Heart left ventricle (tissue), 16 donors: Measurements from ENCODE around the gene ZNF350. TPM values are rescaled to one million over a fixed set of nuclear protein-coding genes. Genes with fewer than 3 reads are reported as not detected.
"Not testable (repeated sequence)": the region's sequence is repeated elsewhere in the genome, so short reads cannot be mapped to it uniquely, and the experiment has no call there.

Source experiments
- ATAC-seq, 4 donors: fragments of 200-7000 bp; cut with Tn5 transposase; one replicate each; pipeline ENCODE4 v1.9.1; 2020 to 2022; ENCODE audit warnings: moderate library complexity in 4 of 4, mild to moderate bottlenecking in 3 of 4, moderate number of reproducible peaks in 1 of 4
- DNase-seq, 5 donors: peaks; one replicate each; pipeline ENCODE4 v3.0.0-alpha.2; 2020
- H3K27ac ChIP-seq, 12 donors: fragments of 200-600 bp; sonication (generic) in 4 of 12; one replicate each; pipeline versions ENCODE4 v1.5.0 to v1.8.0; 2016 to 2022; ENCODE audit warnings: mild to moderate bottlenecking in 2 of 12
- H3K27me3 ChIP-seq, 9 donors: fragments of 200-600 bp; sonication (generic) in 2 of 9; one replicate each; pipeline versions ENCODE4 v1.5.1 to v1.8.0; 2016 to 2022; ENCODE audit warnings: mild to moderate bottlenecking in 3 of 9
- H3K36me3 ChIP-seq, 9 donors: fragments of 200-600 bp; sonication (generic) in 2 of 9; one replicate each; pipeline versions ENCODE4 v1.5.0 to v1.8.0; 2018 to 2022; ENCODE audit warnings: mild to moderate bottlenecking in 2 of 9
- H3K4me1 ChIP-seq, 12 donors: fragments of 200-600 bp; sonication (generic) in 4 of 12; one replicate each; pipeline versions ENCODE4 v1.5.0 to v1.8.0; 2016 to 2022; ENCODE audit warnings: mild to moderate bottlenecking in 3 of 12
- H3K4me3 ChIP-seq, 12 donors: fragments of 200-600 bp; sonication (generic) in 4 of 12; one replicate each; pipeline versions ENCODE4 v1.5.0 to v1.8.0; 2017 to 2022; ENCODE audit warnings: mild to moderate bottlenecking in 9 of 12, moderate library complexity in 4 of 12
- H3K9me3 ChIP-seq, 12 donors: fragments of 200-600 bp; sonication (generic) in 4 of 12; one replicate each; pipeline versions ENCODE4 v1.5.0 to v1.8.0; 2016 to 2022; ENCODE audit warnings: mild to moderate bottlenecking in 1 of 12
- CTCF ChIP-seq, 12 donors: fragments of 200-600 bp; sonication (generic) in 4 of 12; IDR thresholded peaks; one replicate each; pipeline versions ENCODE4 v1.5.0 to v1.8.0; 2018 to 2022; ENCODE audit warnings: antibody characterized with exemption in 12 of 12, mild to moderate bottlenecking in 5 of 12
- POLR2A ChIP-seq, 2 donors: fragments of 450-650 bp; IDR thresholded peaks; one replicate each; pipeline ENCODE4 v1.6.1; 2017; ENCODE audit warnings: antibody characterized with exemption in 2 of 2, mild to moderate bottlenecking in 2 of 2, moderate library complexity in 2 of 2
- WGBS, 4 donors: extraction: QIAGEN DNeasy Blood & Tissue Kit in 2 of 4; methylation state at CpG; one replicate each; pipeline versions ENCODE4 v1.1.5 to v1.1.7; 2013 to 2018; 5-methylcytosine and 5-hydroxymethylcytosine counted together
- intact Hi-C, 10 donors: fragments of 100-400 bp; cut with DNase I; formaldehyde crosslinking; loops; one replicate each; pipeline versions ENCODE4 v1.11.1 to v1.14.2; 2022
- polyA plus RNA-seq, 2 donors: library from polyadenylated mRNA; stranded (reverse); fragments of 200-250 nt; gene quantifications; one replicate each; pipeline ENCODE4 v1.2.3, GENCODE V29; 2013
- total RNA-seq, 9 donors: library from RNA; depleted of rRNA in 2 of 9; stranded (reverse); fragments of >200 nt in 2 of 9; fragmentation: NEBNext Ultra II Directional in 3 of 9; extraction: Animal tissue kit (Norgen Biotek cat#: 25700) in 3 of 9; gene quantifications; one replicate each; pipeline versions ENCODE4 v1.1.0 to v1.2.4, GENCODE V29; 2016 to 2023
- donor health status: ischemic (EF 13 %, LVEDD 7.1; RV severe dilation, severe dysfunction).
- donor health status: healthy with polysubstance abuse.
- donor health status: DM: no; HTN: yes; CAD: no.
- donor health status: DM: no; HTN: no; CAD: no.
- donor health status: ischemic (EF 25% LVEDD 6.9; RV normal size, moderate dysfunction).
- donor health status: ischemic (EF 25% LVEDD 5.7; RV mildly dilated, moderate dysfunction).
- donor health status: healthy.
- donor health status: DM: yes; HTN: yes; CAD: no.
- donor health status: ischemic (EF 35%, LVEDD 5.7; RV mildly dilated, moderate dysfunction).
- donor health status: nonischemic (EF 11% LVEDD 7.7; RV severe dilation, severe dysfunction).
- donor health status: DM: yes; HTN: yes; CAD: no.
- donor health status: PGD.
- donor health status: ischemic (EF 29% LVEDD 5.4; RV normal size, mild dysfunction).
- donor health status: nonischemic (EF 23%, LVEDD 6.1; RV moderate dilation, normal function).

Gene ZNF350
- total and polyA plus RNA-seq, 11 donors, result 3.4 to 10.7 (median 6.9) TPM

GRCh38 chr19:51959791-51960190 is 26.8 kb downstream of the ZNF350 start:
- intact Hi-C loops, result no loop called here
- Histone ChIP-seq H3K27ac (peak overlapping the region in 2 of 12 donors; percentile 32 to 39), H3K4me3 (no peak overlapping the region), H3K36me3 (peaks cover 0 to 25% (median 9%) of the 10 kb centered on the region in 9 donors), H3K27me3 (no peaks in the 10 kb centered on the region), H3K4me1 (peaks cover 0 to 21% (median 0%) of the 10 kb centered on the region in 12 donors), H3K9me3 (peaks cover 0 to 70% (median 17%) of the 10 kb centered on the region in 12 donors)
- 67 to 82% (median 77%) methylated on average over 4 of the region's 4 CpGs for WGBS, 4 donors
- ATAC-seq (peak in 1 of 4 donors; percentile 41), DNase-seq (no peak)
- no peak for TF ChIP-seq POLR2A (IDR thresholded peaks at IDR 0.05)
- TF ChIP-seq CTCF (IDR thresholded peaks at IDR 0.05), result no peak

GRCh38 chr19:51957846-51958245 is 28.8 kb downstream of the ZNF350 start:
- H3K27me3 ChIP-seq, H3K4me3 ChIP-seq, H3K36me3 ChIP-seq, intact Hi-C loops, ATAC-seq, H3K27ac ChIP-seq, DNase-seq: not testable (repeated sequence)
- H3K4me1 ChIP-seq, result peaks cover 0 to 21% (median 0%) of the 10 kb centered on the region in 12 donors
- WGBS, 4 donors, result 73 to 85% (median 81%) methylated on average over 4 of the region's 4 CpGs
- H3K9me3 ChIP-seq, result peaks cover 0 to 62% (median 2%) of the 10 kb centered on the region in 12 donors

GRCh38 chr19:51948975-51949374 is 37.7 kb downstream of the ZNF350 start:
- intact Hi-C loops, result no loop called here
- Histone ChIP-seq H3K27me3 (no peaks in the 10 kb centered on the region), H3K36me3 (peaks cover 13 to 24% (median 17%) of the 10 kb centered on the region in 9 donors), H3K27ac (peak overlapping the region in 1 of 12 donors; percentile 20), H3K4me1 (no peaks in the 10 kb centered on the region), H3K4me3 (peak overlapping the region in 11 of 12 donors; percentile 4 to 62 (median 38)), H3K9me3 (peaks cover 4 to 85% (median 49%) of the 10 kb centered on the region in 12 donors)
- 10 to 17% (median 12%) methylated on average over 25 of the region's 25 CpGs for WGBS, 4 donors
- ATAC-seq (peak in 3 of 4 donors; percentile 57 to 76 (median 61)), DNase-seq (peak; percentile 18 to 75 (median 57))
- TF ChIP-seq POLR2A (IDR thresholded peaks at IDR 0.05) (no peak), CTCF (IDR thresholded peaks at IDR 0.05) (no peak)

GRCh38 chr19:51946602-51947001 is 40.0 kb downstream of the ZNF350 start:
- Histone ChIP-seq H3K27me3 (no peaks in the 10 kb centered on the region), H3K27ac (no peak overlapping the region), H3K4me1 (no peaks in the 10 kb centered on the region), H3K4me3 (no peak overlapping the region), H3K36me3 (peaks cover 17 to 47% (median 41%) of the 10 kb centered on the region in 9 donors), H3K9me3 (peaks cover 7 to 100% (median 72%) of the 10 kb centered on the region in 12 donors)
- intact Hi-C loops, result no loop called here
- no peak for TF ChIP-seq CTCF (IDR thresholded peaks at IDR 0.05)
- TF ChIP-seq POLR2A (IDR thresholded peaks at IDR 0.05), result no peak
- no peak for ATAC-seq
- WGBS, 4 donors, result 88 to 100% (median 93%) methylated on average over 1 of the region's 1 CpG
- DNase-seq, result no peak
